Measurements from ENCODE around the gene KRTAP10-2.

DNA sequence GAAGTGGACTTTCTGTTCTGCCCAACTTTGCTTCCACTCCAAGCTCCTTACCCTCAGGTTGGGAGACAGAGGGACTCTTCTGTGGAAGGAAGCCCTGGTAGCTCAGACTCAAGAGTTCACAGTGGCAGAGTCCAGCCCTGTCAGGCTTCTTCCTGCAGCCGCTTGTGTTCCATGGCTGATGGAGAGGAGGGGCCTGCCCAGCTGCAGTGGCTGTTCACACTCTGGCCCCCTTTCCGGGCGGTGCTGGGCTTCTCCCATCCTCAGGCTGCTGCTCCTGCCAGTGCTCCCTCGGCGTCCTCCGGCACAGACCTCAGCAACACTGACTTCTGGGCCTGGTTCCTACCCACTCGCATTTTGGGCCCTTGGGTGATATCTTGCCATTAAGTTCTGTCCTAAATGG, 15.3 kb downstream of the KRTAP10-2 start:
- TF ChIP-seq ZNF3 (CRISPR knock-in tag; IDR thresholded peaks at IDR 0.05) (no peak), ZNF696 (CRISPR knock-in tag; conservative IDR thresholded peaks at IDR 0.05) (no peak), MEF2D (tag; conservative IDR thresholded peaks at IDR 0.05; ENCODE audit: low read depth) (no peak), FOXJ3 (CRISPR knock-in tag; IDR thresholded peaks at IDR 0.05) (no peak), ZFP36 (IDR thresholded peaks at IDR 0.05; ENCODE audit: low read depth, low read length, partially characterized antibody) (no peak), ZBTB17 (CRISPR knock-in tag; IDR thresholded peaks at IDR 0.05) (no peak), TEAD4 (IDR thresholded peaks at IDR 0.05; ENCODE audit: low read length) (no peak), TEAD4 (CRISPR knock-in tag; IDR thresholded peaks at IDR 0.05; ENCODE audit: borderline replicate concordance) (no peak), GATA2 (CRISPR knock-in tag; IDR thresholded peaks at IDR 0.05) (no peak), CTBP1 (IDR thresholded peaks at IDR 0.05; ENCODE audit: borderline replicate concordance) (no peak), GATAD2A (IDR thresholded peaks at IDR 0.05) (no peak)
- TF ChIP-seq, protein P1, sequence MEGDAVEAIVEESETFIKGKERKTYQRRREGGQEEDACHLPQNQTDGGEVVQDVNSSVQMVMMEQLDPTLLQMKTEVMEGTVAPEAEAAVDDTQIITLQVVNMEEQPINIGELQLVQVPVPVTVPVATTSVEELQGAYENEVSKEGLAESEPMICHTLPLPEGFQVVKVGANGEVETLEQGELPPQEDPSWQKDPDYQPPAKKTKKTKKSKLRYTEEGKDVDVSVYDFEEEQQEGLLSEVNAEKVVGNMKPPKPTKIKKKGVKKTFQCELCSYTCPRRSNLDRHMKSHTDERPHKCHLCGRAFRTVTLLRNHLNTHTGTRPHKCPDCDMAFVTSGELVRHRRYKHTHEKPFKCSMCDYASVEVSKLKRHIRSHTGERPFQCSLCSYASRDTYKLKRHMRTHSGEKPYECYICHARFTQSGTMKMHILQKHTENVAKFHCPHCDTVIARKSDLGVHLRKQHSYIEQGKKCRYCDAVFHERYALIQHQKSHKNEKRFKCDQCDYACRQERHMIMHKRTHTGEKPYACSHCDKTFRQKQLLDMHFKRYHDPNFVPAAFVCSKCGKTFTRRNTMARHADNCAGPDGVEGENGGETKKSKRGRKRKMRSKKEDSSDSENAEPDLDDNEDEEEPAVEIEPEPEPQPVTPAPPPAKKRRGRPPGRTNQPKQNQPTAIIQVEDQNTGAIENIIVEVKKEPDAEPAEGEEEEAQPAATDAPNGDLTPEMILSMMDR (IDR thresholded peaks at IDR 0.05 in 2 of 3, conservative IDR thresholded peaks at IDR 0.05 in 1 of 3; ENCODE audit: insufficient read depth in 2 of 3, low read depth in 1 of 3, low read length in 3 of 3), result no peak
- TF ChIP-seq, protein P2, sequence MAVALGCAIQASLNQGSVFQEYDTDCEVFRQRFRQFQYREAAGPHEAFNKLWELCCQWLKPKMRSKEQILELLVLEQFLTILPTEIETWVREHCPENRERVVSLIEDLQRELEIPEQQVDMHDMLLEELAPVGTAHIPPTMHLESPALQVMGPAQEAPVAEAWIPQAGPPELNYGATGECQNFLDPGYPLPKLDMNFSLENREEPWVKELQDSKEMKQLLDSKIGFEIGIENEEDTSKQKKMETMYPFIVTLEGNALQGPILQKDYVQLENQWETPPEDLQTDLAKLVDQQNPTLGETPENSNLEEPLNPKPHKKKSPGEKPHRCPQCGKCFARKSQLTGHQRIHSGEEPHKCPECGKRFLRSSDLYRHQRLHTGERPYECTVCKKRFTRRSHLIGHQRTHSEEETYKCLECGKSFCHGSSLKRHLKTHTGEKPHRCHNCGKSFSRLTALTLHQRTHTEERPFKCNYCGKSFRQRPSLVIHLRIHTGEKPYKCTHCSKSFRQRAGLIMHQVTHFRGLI (CRISPR knock-in tag; IDR thresholded peaks at IDR 0.05), result no peak
- TF ChIP-seq, protein P3, sequence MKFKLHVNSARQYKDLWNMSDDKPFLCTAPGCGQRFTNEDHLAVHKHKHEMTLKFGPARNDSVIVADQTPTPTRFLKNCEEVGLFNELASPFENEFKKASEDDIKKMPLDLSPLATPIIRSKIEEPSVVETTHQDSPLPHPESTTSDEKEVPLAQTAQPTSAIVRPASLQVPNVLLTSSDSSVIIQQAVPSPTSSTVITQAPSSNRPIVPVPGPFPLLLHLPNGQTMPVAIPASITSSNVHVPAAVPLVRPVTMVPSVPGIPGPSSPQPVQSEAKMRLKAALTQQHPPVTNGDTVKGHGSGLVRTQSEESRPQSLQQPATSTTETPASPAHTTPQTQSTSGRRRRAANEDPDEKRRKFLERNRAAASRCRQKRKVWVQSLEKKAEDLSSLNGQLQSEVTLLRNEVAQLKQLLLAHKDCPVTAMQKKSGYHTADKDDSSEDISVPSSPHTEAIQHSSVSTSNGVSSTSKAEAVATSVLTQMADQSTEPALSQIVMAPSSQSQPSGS (CRISPR knock-in tag; IDR thresholded peaks at IDR 0.05), result no peak

Measured in K562 (cell line).